Body of pancreas (tissue), 4 donors: ENCODE measurements around the gene VASH1. TPM values are rescaled to one million over a fixed set of nuclear protein-coding genes. Genes with fewer than 3 reads are reported as not detected.
"Not testable (repeated sequence)": the region's sequence is repeated elsewhere in the genome, so short reads cannot be mapped to it uniquely, and the experiment has no call there.

Experiments used
- ATAC-seq: fragments of 150-250 bp; one replicate; pipeline ENCODE4 v1.9.1; 2016
- DNase-seq, 4 donors: peaks; one replicate each; pipeline ENCODE4 v3.0.0-alpha.2; 2019
- H3K27ac ChIP-seq, 4 donors: fragments of 200-600 bp; sonication (generic); 1 replicate in 3 of 4; 2 replicates in 1 of 4; pipeline versions ENCODE4 v1.5.1 to v1.6.1; 2016 to 2019; ENCODE audit warnings: mild to moderate bottlenecking in 1 of 4, mixed read lengths in 1 of 4, moderate library complexity in 1 of 4
- H3K27me3 ChIP-seq, 2 donors: fragments of 200-600 bp; sonication (generic); one replicate each; pipeline ENCODE4 v1.6.0; 2016; ENCODE audit warnings: mild to moderate bottlenecking in 1 of 2
- H3K36me3 ChIP-seq, 2 donors: fragments of 200-600 bp; sonication (generic); replicated peaks in 1 of 2; 2 replicates each; pipeline ENCODE4 v1.5.1; 2016; ENCODE audit warnings: low read depth in 2 of 2; ENCODE audit not compliant: insufficient read depth in 1 of 2
- H3K4me1 ChIP-seq: fragments of 200-600 bp; sonication (generic); one replicate; pipeline ENCODE4 v1.6.0; 2016
- H3K4me3 ChIP-seq, 2 donors: fragments of 200-600 bp; sonication (generic); 1 replicate in 1 of 2; 2 replicates in 1 of 2; pipeline ENCODE4 v1.5.1; 2016 to 2019
- H3K9me3 ChIP-seq, 3 donors: fragments of 200-600 bp; sonication (generic); 1 replicate in 2 of 3; 2 replicates in 1 of 3; pipeline ENCODE4 v1.5.1; 2016
- POLR2A ChIP-seq, 3 donors: fragments of 450-650 bp; IDR thresholded peaks; one replicate each; pipeline ENCODE4 v1.6.1; 2016; ENCODE audit warnings: antibody characterized with exemption in 3 of 3, mild to moderate bottlenecking in 2 of 3
- WGBS, 2 donors: methylation state at CpG; one replicate each; pipeline ENCODE4 v1.1.5; 2017; 5-methylcytosine and 5-hydroxymethylcytosine counted together
- intact Hi-C: fragments of 100-400 bp; cut with DNase I; formaldehyde crosslinking; loops from one replicate; pipeline ENCODE4 v1.15.1; 2023
- total RNA-seq, 2 donors: library from RNA; depleted of rRNA; stranded (reverse); fragments of >200 nt; gene quantifications; one replicate each; pipeline ENCODE4 v1.1.0, GENCODE V29; 2016
- TF ChIP-seq, protein P1 (sequence below), 7 experiments: fragments of 450-650 bp in 4 of 7; fragments of 200-600 bp in 3 of 7; sonication (generic) in 3 of 7; IDR thresholded peaks; one replicate each; pipeline ENCODE4 v1.5.1; 2016 to 2019; ENCODE audit warnings: antibody characterized with exemption in 7 of 7

Gene VASH1
- total RNA-seq, 2 donors from 2014 or later = 3.1 to 5.9 TPM

- H3K4me3 ChIP-seq = no peak overlapping the region
- no peaks in the 10 kb centered on the region for H3K4me1 ChIP-seq
- ATAC-seq = no peak
- no peak for DNase-seq
- 77 to 87% methylated on average over 9 of the region's 9 CpGs for WGBS, 2 donors
- no peaks in the 10 kb centered on the region for H3K27me3 ChIP-seq
- intact Hi-C loops = no loop called here
- TF ChIP-seq, protein P1, sequence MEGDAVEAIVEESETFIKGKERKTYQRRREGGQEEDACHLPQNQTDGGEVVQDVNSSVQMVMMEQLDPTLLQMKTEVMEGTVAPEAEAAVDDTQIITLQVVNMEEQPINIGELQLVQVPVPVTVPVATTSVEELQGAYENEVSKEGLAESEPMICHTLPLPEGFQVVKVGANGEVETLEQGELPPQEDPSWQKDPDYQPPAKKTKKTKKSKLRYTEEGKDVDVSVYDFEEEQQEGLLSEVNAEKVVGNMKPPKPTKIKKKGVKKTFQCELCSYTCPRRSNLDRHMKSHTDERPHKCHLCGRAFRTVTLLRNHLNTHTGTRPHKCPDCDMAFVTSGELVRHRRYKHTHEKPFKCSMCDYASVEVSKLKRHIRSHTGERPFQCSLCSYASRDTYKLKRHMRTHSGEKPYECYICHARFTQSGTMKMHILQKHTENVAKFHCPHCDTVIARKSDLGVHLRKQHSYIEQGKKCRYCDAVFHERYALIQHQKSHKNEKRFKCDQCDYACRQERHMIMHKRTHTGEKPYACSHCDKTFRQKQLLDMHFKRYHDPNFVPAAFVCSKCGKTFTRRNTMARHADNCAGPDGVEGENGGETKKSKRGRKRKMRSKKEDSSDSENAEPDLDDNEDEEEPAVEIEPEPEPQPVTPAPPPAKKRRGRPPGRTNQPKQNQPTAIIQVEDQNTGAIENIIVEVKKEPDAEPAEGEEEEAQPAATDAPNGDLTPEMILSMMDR (IDR thresholded peaks at IDR 0.05) = no peak
- TF ChIP-seq POLR2A (IDR thresholded peaks at IDR 0.05) = no peak
- H3K36me3 ChIP-seq = no peaks in the 10 kb centered on the region
- no peak overlapping the region for H3K27ac ChIP-seq
- H3K9me3 ChIP-seq = no peaks in the 10 kb centered on the region
Measured at GRCh38 chr14:76719666-76720065, 41.6 kb upstream of the VASH1 start.

- 55 to 77% methylated on average over 3 of the region's 3 CpGs for WGBS, 2 donors
- ATAC-seq = no peak
- intact Hi-C loops = no loop called here
- TF ChIP-seq POLR2A (IDR thresholded peaks at IDR 0.05) = no peak
- TF ChIP-seq, protein P1 (IDR thresholded peaks at IDR 0.05) = no peak
- Histone ChIP-seq H3K9me3 (no peaks in the 10 kb centered on the region), H3K4me3 (no peak overlapping the region), H3K27me3 (no peaks in the 10 kb centered on the region), H3K4me1 (no peaks in the 10 kb centered on the region), H3K36me3 (no peaks in the 10 kb centered on the region), H3K27ac (no peak overlapping the region)
- DNase-seq = peak; percentile 24 to 55 (median 50)
Measured at GRCh38 chr14:76720382-76720813, 40.9 kb upstream of the VASH1 start.

DNA sequence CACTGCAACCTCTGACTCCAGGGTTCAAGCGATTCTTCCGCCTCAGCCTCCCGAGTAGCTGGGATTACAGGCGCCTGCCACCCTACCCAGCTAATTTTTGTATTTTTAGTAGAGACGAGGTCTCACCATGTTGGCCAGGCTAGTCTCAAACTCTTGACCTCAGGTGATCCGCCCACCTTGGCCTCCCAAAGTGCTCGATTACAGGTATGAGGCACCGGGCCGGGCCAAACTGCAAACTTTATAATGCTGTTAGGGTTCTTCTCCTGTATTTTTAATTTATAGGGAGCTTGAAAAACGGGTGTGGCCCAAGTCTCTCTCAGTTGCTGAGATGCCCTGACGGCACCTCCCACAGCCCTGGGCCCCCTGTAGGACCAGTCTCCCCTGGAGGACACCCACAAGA is 39.8 kb upstream of the VASH1 start:
- H3K27ac ChIP-seq, intact Hi-C loops, H3K4me3 ChIP-seq, H3K9me3 ChIP-seq, H3K36me3 ChIP-seq, ATAC-seq, DNase-seq, H3K27me3 ChIP-seq, H3K4me1 ChIP-seq: not testable (repeated sequence)
- WGBS, 2 donors = 88 to 91% methylated on average over 11 of the region's 11 CpGs

DNA sequence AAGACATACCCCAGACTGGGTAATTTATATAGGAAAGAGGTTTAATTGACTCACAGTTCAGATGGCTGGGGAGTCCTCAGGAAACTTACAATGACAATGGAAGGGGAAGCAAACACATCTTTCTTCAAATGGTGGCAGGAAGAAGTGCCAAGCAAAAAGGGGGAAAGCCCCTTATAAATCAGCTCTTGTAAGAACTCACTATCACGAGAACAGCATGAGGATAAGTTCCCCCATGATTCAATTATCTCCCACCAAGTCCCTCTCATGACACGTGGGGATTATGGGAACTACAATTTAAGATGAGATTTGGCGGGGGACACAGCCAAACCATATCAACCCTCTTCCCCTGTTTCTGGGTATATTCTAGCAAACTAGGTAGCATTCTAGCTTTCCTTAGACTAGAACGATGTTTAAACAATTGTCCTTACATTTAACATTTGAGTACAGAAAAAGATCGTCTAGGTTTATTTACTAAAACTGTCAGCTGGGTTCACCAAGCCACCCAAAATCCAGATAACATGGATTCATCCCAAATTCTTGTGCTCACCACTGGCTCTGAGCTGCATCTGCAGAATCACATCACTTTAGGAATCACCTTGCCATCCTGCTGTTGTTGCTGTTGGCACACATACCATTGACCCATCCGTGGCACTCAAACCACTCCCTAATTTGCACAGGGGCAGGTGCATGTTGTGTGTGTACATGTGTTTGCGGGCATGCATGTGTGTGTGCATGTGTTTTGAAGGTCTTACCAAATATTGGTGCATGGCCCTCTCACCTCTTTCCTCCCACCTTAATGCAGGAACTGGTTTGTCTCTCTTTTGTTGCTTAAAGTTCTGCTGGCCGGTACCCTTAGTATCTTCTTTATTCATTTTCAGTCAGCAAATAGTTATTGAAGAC is 36.4 kb upstream of the VASH1 start:
- no peak for ATAC-seq
- no peak for DNase-seq
- no peaks in the 10 kb centered on the region for H3K27me3 ChIP-seq
- no peak overlapping the region for H3K4me3 ChIP-seq
- H3K4me1 ChIP-seq = no peaks in the 10 kb centered on the region
- no peaks in the 10 kb centered on the region for H3K9me3 ChIP-seq
- intact Hi-C loops = no loop called here
- 51 to 55% methylated on average over 7 to 8 of the region's 8 CpGs for WGBS, 2 donors
- H3K36me3 ChIP-seq = no peaks in the 10 kb centered on the region
- TF ChIP-seq POLR2A (IDR thresholded peaks at IDR 0.05) = no peak
- TF ChIP-seq, protein P1 (IDR thresholded peaks at IDR 0.05) = no peak
- H3K27ac ChIP-seq = no peak overlapping the region

- WGBS, 2 donors = 65 to 69% methylated on average over 8 to 11 of the region's 11 CpGs
- Histone ChIP-seq H3K4me1 (no peaks in the 10 kb centered on the region), H3K36me3 (no peaks in the 10 kb centered on the region), H3K4me3 (no peak overlapping the region), H3K27ac (no peak overlapping the region), H3K27me3 (no peaks in the 10 kb centered on the region), H3K9me3 (no peaks in the 10 kb centered on the region)
- intact Hi-C loops = no loop called here
- no peak for ATAC-seq
- TF ChIP-seq, protein P1 (IDR thresholded peaks at IDR 0.05) = no peak
- TF ChIP-seq POLR2A (IDR thresholded peaks at IDR 0.05) = no peak
- no peak for DNase-seq
Measured at GRCh38 chr14:76726551-76726970, 34.7 kb upstream of the VASH1 start.
